GM19239 (cell line): ENCODE measurements around the gene NPHP4.

ENCODE experiments used
- DNase-seq: peaks from one replicate; pipeline ENCODE4 v3.0.0; 2011; ENCODE audit warnings: low spot score; ENCODE audit not compliant: insufficient read length
- FAIRE-seq: peaks from 2 replicates; lab custom pipeline; 2011; peaks lifted over from hg19 to GRCh38; lab: Jason Lieb, UNC

Gene NPHP4

GRCh38 chr1:5992026-5992813 is at the start of gene NPHP4:
Gene NPHP4, minus strand, starts transcription at chr1:5992425. Its CDS starts 6,136 bp downstream, at chr1:5986289.
- FAIRE-seq = peak; percentile 98

GRCh38 chr1:6041432-6042062 is 49.3 kb upstream of the NPHP4 start:
- FAIRE-seq (no peak), DNase-seq (no peak)

More at GRCh38 chr1:5992026-5992813, at the start of gene NPHP4:
- DNase-seq = peak; percentile 96

DNA sequence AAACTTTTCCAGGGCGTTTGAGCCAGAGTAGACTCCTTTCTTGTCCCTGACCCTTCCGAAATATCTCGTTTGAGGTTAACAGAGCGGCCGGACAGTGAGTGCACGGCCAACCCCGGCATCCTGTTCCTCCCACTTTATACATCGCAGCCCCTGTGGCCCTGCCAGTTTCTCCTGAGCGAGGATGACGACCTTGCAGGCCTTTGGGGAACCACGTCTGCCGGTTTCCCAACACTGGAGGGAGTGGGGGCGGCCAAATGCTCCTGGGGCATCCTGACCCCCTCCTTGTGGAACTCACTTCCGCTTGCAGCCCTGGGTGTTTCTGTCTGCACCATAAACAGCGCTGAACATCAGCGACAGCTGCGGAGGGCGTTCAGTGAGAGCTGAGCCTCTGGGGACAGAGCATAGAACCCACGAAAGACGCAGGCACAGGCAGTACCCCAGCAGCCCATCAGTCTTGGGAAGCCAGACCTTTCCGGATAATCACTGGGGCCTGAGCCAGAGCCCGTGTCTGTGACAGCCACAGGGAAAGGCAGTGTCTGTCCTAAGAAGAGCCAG is 48.7 kb upstream of the NPHP4 start:
- FAIRE-seq (no peak), DNase-seq (no peak)

DNA sequence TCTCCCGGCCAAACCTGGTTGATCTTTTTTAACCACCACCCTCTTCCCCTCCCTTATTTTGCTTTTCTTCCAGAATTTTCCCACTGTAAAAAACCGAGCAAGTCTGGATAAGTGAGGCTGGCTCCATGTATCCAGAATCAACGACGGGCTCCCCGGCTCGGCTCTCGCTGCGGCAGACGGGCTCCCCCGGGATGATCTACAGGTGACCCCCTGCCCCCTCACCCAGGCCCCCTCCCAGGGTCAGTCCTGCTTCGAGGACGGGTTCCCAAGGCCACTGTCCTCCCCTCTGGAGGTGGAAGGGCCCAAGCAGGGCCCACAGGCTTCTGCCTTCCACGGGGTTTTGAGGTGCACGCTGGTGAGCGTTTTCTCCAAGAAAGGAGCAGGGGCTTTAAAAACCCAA is 48.2 kb upstream of the NPHP4 start:
- no peak for DNase-seq
- no peak for FAIRE-seq

- FAIRE-seq = no peak
- DNase-seq = no peak
Observed at GRCh38 chr1:6039031-6039430, 46.8 kb upstream of the NPHP4 start.

GRCh38 chr1:6038603-6039002 is 46.4 kb upstream of the NPHP4 start:
- FAIRE-seq (no peak), DNase-seq (no peak)

GRCh38 chr1:6037338-6037762 is 45.1 kb upstream of the NPHP4 start:
- FAIRE-seq (peak; percentile 64), DNase-seq (peak; percentile 69)

- FAIRE-seq (no peak), DNase-seq (no peak)
Observed at GRCh38 chr1:6035719-6036118, 43.5 kb upstream of the NPHP4 start.

- DNase-seq = no peak
- FAIRE-seq = no peak
Observed at GRCh38 chr1:6035303-6035702, 43.1 kb upstream of the NPHP4 start.

DNA sequence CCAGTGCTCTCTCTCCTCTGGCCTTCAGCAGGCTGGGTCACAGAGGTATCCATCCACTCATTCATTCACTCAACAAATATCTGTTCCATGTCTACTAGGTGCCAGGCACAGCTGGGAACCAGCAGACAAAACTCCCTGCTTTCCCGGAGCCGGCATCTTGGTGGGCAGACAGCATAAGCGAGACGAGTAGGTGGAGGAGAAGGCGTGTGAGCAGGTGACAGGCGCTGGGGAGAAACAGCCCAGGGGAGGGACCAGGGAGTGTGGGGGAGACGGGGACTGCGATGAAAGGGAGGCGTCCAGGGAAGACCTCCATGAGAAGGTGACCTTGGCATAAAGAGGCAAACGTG is 42.5 kb upstream of the NPHP4 start:
- no peak for DNase-seq
- no peak for FAIRE-seq

GRCh38 chr1:6033986-6034749 is 41.9 kb upstream of the NPHP4 start:
- DNase-seq (no peak), FAIRE-seq (no peak)

- FAIRE-seq = no peak
- DNase-seq = no peak
Observed at GRCh38 chr1:6033124-6033523, 40.9 kb upstream of the NPHP4 start.

DNA sequence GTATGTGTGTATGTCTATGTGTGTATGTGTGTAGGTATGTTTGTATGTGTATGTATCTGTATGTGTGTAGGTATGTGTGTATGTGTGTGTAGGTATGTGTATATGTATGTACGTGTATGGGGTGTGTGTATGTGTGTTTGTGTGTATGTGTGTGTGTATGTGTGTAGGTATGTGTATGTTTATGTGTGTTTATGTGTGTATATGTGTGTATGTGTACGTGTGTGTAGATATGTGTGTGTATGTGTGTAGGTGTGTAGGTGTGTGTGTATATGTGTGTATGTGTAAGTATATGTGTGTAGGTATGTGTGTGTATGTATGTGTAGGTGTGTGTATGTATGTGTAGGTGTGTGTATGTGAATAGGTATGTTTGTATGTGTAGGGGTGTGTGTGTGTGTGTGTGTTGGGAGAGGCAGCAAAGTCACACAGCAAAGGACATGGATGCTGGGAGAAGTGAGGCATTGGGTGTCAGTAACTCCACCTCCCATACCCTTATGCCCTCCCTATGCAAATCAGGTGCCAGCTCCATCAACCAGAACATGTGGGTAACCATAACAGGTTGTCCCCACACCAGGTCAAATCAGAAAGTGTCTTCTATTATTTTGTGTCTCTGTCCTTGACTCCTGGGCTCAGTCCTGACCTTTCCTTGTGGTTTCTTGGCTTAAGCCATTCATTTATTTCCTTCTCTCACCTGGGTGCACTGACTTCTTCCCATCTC is 38.5 kb upstream of the NPHP4 start:
- no peak for FAIRE-seq
- DNase-seq = no peak

GRCh38 chr1:6030132-6030531 is 37.9 kb upstream of the NPHP4 start:
- no peak for DNase-seq
- FAIRE-seq = no peak

GRCh38 chr1:6029351-6029750 is 37.1 kb upstream of the NPHP4 start:
- no peak for FAIRE-seq

DNA sequence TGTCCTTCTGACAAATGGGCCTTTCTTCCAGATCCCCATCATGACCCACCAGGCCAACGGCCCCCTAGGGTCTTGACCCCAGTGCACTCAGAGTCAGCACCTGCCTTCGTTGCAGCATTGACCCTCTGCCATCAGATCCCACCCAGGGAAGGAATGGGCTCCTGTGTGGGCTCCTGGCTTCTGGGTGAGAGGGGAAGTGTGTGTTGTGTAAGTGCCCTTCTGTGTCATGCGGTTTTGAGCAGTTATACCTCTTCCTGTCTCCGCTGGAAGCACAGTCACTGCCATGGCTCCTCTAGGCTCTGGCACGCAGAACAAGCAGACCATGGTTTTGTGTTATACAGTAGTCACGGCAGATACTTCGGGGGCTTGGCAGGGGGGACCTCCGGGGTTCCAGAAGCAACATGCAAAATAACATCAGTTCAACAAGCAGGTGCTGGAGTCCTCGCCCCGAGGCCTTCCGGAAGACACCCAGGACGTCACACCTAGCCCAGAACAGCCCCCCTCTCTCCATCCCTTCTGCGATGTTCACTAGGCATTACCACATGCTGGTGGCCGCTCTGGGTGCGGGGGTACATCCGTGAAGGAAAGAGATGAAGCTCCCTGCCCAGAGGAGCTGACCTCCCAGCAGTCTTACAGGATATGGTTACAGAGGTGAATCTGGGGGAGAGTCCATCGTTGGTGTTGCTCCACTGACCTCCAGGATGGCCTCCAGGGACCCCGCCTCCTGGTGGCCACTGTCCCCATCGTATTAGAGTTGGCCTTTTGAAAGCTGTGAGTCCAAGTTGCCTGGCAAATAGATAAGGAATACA is 36.0 kb upstream of the NPHP4 start:
- peak; percentile 85 for FAIRE-seq
- no peak for DNase-seq

More at GRCh38 chr1:6029351-6029750, 37.1 kb upstream of the NPHP4 start:
- DNase-seq = no peak

DNA sequence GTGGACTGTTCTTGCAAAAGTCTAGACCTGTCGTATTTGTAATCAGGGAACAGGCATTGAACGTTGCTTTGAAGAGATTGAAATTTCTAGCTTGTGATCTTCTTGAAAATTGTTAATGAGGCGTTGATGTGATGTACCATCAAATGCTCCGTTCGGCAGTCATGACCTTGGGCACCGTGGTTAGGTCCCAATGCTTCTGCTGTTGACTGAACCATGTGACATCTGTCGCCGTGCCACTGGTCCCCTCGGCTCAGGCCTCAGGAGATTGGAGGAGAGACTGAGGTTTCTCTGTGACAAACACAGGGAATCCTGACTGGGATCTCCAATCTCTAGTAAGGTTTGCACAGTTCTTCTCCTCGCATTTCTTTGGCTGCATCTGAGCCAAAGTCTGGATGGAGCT is 35.4 kb upstream of the NPHP4 start:
- DNase-seq = no peak
- peak; percentile 76 for FAIRE-seq

DNA sequence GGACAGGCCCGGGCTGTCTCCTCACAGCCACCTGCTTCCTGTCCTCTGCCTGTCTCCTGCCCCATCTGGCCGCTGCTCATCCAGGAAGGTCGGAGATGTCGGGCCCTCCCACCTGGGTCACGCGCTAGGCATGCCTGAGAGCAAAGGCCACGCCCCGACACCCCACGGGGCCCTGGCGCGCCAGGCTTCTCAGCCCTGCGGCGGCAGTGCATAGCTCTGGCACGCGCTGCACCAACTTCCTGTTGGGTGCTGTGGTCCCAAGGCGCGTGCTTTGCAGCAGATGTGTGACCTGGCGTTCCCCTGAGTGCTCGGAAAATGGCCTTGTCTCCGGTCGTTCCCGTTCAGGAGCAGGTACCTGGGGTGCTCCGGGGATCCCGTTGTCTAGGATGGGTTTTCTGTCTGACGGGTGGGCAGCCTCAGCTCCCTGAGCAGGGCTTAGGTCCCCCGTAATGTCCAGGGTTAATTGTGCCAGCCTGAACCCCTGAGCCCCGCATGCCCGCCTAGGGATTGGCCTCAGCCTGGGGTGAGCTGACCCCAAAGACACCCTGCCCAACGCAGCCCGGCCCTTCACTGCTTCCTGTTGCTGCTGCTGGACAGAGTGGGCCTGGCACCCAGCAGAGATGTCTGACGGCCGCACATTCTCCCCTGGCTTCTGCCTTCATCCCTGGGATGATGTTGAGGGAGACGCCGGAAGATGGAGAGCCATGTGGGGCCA is 34.0 kb upstream of the NPHP4 start:
- peak; percentile 81 for DNase-seq
- peak; percentile 94 for FAIRE-seq
